DMS53 (cell line): Measurements from ENCODE around the gene ATP5MC3.

Experiments used
- DNase-seq: peaks from one replicate; lab custom pipeline; 2025; lab: John Stamatoyannopoulos, UW

Gene ATP5MC3

DNA sequence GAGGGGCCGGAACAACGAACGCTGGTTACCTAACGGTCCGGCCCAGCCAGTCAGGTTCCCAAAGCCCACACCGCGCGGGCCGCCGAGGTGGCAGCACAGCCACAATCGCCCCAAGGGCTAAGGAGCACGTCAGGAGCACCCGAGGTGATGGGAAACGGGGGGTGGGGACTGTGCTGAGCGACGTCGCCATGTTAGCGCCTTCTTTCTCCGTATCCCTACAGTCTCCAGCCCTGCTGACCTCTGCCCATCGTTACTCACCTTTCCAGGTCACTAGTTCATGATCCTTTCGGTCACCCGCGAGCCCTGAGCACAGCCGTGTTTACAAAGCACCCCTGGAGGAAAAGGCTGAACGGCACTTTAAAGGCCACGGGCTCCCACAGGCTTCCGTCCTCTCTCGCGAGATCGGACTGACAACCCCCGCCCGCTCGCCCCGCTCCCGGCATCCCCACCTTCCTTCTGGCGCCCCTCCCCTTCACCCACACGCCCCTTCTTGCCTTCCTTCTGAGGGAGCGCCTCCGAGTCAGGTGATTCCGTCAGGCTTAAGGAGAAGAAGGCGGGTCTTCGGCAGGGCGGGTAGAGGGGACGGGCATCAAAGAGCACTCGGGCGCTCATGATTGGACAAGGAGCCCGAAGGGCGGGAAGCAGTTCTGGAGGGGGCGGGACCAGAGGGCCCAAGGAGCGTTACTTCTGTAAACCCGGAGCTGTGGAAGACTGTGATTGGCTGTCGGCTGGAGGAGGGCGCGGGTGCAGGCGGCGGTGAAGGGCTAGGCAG lies 13.5 kb downstream of the ATP5MC3 start, which contains the start of gene ATF2:
Gene ATF2 (minus strand): TSS at position 412 of the 772 bp plus-strand sequence. CDS start 31,760 bp downstream, outside the sequence.
- DNase-seq = peak; percentile 100

DNA sequence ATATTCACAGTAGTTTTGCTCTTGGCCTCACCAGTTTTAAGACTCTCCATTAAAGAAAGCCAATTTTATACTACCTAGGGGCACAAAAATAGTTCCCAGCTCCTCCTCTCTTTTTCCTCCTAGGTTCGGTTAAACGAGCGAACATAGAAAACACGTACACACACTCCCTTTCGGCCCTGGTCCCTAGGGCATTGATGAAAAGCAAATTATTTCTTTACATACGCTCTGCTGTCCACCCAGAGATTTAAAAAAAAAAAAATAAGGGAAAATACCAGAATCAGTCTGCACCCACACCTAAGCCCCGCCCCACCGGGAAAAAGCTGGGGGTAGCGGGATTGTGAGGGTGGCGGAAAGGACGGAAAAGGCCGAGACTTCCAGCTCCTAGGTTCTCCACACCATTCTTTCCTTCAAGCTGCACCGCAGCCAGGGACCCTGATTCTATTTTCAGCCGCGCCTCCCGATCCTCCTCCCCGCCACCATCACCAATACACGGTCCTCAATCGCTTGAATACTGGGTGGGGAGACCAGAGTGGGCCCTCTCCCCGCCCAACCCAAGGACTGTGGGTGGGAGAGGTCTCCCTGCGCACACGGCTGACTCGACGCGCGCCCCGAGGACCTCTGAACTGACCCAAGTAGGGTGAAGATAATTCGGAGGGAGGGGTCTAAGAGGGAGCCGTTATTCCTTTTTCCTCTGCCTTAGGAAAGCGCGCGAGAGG lies 14.3 kb downstream of the ATP5MC3 start:
- DNase-seq = peak; percentile 72

DNA sequence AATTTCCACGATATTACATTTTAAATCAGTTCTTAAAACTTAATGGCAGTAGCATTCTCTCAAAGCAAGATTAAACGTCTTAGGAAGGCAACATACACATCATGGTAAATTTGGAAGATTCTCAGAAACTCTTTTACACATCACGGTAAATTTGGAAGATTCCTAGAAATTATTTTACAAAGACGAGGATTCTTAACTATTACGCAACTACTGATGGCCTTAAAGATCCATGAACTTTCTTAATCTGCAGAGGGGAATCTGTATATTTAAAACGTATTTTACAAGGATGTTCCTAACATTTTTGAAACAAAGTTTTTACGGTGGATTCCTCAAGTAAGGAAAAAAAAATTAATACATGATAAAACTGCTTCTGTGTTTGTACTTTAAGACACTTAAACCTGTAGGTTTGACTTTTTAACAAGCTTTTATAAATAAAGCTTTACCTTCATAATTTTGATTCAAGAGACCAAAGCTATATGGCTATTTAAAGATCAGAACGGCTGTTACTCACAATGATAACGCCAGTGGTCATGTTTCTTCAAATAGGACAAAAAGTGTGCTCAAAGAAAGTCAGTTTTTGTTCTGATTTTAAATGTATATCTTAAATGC lies 15.2 kb downstream of the ATP5MC3 start:
- DNase-seq = no peak

DNA sequence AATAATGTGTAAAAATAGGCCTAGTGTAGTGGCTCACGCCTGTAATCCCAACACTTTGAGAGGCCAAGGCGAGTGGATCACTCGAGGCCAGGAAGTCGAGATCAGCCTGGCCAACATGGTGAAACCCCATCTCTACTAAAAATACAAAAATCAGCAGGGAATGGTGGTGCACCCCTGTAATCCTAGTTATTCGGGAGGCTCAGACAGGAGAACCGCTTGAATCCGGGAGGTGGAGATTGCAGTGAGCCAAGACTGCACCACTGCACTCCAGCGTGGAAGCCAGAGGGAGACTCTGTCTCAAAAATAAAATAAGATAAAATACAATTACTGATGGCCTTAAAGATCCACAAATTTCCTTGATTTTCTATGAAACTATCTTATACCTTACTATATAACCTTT lies 17.3 kb downstream of the ATP5MC3 start:
- no peak for DNase-seq

DNA sequence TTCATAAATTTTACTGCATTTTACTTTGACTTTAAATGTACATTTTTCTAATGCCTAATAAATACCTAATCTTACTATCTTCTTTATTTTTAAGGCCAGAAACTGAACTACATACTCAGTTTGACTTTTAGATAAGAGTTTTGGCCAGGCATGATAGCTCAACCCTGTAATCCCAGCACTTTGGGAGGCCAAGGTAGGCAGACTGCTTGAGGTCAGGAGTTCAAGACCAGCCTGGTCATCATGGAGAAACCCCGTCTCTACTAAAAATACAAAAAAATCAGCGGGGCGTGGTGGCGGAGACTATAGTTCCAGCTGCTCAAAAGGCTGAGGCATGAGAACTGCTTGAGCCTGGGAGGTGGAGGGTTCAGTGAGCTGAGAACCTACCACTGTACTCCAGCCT lies 22.6 kb downstream of the ATP5MC3 start:
- DNase-seq = no peak

DNA sequence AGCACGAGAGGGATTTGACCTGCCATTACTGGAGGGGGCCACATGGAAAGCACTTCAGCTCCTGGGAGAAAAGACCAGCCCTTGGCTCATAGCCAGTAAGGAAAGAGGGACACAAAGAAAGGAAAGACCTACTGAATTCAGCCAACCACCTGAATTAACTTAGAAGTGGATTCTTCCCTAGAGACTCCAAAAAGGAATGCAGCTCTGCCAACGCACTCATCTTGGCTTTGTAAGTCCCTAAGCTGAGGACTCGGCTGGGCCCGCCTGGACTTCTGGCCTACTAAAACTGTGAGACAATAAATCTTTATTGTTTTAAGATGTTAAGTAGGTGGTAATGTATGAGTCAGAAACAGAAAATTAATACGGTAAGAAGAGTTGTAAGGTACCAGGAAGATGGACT lies 25.0 kb downstream of the ATP5MC3 start:
- peak; percentile 15 for DNase-seq

DNA sequence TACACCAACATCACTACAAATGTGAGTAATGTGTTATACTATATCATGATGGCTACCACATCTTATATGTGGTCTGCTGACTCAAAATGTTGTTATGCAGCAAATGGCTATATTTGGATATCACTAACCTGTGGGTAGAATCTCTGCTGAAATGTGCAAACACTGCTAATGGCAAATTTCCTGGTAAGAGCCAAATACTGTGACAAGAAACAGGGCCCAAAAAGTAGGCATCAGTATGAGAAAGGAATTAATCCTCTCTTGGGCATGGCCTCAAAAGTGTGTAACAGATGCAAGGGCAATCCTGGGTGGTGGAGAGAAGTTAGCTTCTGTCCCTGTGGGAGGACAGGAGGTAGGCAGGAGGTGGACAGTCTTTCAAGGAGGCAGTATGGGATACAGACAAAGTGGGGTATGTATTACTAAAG lies 26.8 kb downstream of the ATP5MC3 start:
- no peak for DNase-seq

DNA sequence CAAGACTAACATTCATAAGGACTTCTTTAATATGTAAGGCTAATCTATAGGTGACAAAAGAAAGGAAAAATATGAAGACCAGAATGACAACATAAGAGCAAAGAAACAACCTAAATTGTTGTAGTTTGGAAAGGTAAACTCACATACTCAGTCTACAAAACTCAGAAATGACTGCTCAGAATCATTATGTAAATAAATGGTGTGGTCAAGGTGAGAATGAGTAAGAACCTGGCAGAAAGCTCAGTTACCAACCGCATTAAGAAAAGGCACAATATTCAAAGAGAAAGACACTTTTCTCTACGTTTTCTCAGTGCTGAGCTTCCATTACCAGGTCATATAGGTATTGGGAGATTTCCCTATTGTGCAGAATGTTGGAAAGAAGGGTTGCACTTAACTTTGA lies 29.3 kb downstream of the ATP5MC3 start:
- DNase-seq = no peak

DNA sequence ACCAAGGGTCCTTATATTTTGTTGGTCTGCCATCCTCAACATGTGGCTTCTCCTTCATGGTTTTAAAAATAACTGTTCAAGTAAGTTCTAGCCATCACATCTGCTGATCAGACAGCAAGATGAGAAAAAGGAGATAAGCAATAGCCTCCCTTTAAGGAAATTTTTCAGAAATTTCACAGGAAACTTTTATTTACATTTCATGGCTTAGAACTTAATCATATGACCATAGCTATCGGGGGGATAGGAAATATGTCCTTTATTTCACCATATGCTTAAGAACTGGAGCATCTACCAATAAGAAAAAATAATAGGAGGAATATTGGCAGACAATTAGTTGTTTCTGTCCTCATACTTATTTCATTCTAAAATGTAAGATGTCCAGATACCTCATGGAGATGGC lies 29.7 kb downstream of the ATP5MC3 start:
- DNase-seq = no peak

DNA sequence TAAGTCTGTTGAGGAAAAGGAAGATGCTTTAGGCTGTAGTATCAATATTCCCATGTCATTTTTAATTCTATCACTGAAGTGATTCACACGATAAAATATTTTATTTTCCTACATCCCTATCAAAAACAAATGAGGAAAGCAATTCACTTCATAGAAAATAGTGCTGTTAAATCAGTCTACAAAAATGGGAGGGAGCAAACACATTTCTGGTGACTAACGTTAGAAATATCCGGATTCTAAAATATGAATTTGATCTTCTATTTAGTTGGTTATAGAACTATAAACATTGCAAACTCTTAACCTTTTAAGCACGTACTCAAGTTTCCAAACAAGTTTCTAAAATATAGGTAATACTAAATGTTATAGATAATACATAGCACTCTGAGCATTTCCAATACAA lies 34.3 kb downstream of the ATP5MC3 start:
- no peak for DNase-seq

DNA sequence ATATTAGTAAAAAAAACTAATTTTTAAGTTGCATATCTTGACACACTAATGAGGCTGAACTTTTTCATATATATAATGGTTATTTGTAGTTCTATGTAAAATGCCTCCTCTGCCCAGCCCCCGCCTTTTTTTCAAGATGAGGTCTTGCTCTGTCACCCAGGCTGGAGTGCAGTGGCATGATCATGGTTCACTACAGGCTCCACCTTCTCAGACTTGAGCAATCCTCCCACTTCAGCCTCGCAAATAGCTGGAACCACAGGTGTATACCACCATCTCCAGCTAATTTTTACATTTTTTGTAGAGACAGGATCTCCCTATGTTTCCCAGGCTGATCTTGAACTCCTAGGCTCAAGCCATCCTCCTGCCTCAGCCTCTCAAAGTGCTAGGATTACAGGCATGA lies 37.8 kb downstream of the ATP5MC3 start:
- DNase-seq = no peak

DNA sequence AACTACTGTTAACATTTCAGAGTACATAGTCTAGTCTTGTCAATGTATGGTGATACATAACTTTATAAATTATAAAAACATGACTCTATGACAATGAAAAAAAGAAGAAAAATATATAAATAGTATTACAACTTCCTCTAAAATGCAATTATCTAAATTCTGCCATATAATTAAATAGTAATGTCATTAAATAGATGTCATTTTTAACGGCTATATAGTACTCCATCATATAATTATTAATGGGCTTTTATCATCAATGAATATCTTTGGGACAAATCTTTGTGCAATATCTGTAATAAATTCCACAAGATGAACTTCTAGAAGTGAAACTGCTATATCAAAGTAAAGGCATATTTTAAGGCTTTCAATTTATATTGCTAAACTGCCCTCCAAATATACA lies 38.3 kb downstream of the ATP5MC3 start:
- no peak for DNase-seq

DNA sequence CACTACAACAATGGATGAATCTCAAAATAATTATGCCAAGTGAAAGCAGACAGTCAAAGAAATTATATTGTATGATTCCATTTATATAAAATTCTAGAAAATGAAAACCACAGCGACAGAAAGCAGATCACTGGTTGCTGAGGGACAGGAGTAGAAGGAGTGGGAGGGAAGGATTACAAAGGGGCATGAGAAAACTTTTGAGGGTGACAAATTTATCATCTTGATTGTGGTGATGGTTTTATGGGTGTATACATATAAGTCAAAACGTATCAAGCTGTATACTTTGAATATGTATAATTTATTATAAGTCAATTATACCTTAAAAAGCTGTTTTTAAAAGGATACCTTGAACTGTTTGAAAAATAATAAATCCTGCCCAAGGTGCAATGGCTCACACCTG lies 41.2 kb downstream of the ATP5MC3 start:
- DNase-seq = no peak

DNA sequence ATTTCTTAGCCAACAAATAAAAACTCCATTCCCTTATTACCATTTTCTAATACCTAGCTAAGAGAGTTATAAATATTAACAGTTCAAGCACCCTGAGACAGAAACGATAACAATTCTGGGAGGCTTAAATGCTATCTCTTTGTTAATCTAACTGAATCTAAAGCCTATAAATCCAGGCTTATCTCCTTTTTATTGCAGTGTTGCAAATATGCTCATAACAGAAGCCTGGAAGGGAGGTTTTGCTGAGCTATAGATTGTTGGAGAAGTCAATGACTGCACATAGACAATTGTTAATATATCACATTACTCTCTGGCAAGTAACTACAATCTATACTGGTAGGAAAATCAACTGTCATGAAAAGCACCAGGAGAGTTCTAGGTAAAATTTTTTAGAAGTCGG lies 43.7 kb downstream of the ATP5MC3 start:
- no peak for DNase-seq

DNA sequence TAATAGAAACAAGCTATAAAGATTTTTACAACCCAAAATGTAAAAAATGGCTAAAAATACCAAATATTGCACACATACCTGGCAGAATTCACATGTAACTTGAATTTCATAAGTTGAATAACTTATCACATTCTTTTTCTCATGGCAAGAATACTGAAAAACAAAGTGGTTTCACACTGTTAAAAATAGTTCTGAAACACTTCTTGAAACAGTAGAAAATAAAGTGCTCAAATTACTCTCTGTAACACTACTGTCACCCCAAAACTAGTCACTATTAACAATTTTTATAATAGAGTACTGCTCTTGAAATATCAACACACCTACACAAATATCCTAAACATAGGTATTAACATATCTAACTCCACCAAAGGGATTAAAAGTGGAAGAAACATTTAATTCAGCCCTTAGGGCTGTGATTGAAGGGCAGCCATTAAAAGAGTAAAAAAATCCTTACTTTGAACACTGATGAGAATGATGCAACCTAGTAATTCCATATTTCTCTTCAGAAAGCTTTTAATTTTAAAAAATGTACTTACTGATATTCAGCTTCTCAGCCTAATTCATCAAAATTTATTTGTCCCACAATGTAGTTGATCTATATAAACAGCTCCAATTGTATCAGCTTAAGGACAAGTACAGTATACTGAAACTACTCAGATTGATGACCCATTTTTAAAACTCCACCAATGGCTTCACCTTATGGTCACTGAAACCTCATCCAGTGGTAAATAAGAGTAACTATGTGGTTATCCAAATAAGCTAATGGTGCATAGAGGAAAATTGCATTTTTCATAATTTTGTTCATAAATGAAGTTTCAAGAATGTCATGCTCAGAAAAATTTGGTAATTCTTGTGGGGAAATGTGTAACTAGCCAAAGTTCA lies 44.9 kb downstream of the ATP5MC3 start:
- DNase-seq = no peak

DNA sequence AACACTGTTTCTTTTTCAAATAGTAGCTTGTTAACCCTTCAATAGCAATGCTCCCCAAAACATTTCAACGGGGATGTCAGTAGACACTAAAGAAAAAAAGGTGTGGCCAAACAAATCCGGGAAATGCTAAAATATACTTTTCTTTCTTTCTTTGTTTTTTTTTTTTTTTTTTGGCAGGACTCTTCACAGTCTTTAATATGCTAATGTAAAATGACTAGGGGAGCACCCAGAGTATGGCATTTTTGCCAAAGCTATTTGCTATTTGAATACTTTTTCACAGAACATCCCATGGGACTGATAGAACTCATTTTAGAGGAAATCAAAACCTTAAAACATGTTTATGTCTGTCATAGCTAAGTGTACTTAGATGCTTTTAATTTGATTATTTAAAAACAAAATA lies 45.6 kb downstream of the ATP5MC3 start:
- DNase-seq = no peak

DNA sequence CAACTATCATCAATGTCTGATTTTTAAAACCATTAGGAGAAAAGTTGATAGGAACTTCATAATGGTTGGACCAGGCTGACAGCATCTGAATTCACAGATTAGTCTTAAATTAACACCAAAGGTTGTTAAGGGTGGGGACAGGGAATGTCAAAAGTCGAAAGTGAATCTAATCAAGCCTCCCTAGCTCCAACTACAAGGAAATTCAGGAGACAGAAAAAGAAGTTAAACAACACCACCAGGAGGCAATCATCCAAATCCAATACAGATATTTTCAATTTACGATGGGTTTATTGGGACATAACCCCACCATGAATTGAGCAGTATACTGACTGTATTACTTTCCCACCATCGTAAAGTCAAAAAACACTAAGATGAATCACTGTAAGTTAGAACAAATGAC lies 46.3 kb downstream of the ATP5MC3 start:
- no peak for DNase-seq

DNA sequence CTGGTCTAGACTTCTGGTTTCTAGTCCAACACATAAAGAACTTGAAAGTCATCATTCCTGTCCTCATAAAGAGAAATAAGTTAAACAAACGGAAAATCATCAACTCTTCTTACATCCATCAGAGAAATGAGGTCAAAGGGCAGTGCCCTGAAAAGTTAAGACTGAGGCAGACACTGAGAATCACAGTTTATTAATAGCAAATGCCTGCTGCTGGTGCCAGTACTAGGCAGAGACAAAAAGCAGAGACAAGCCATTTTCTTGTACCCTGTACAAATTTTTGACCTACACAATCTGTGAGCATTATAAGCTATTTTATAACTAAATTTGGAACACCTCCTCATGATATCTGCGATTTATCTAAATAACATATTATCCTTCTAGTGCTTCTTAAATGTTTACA lies 50.3 kb downstream of the ATP5MC3 start:
- DNase-seq = no peak

DNA sequence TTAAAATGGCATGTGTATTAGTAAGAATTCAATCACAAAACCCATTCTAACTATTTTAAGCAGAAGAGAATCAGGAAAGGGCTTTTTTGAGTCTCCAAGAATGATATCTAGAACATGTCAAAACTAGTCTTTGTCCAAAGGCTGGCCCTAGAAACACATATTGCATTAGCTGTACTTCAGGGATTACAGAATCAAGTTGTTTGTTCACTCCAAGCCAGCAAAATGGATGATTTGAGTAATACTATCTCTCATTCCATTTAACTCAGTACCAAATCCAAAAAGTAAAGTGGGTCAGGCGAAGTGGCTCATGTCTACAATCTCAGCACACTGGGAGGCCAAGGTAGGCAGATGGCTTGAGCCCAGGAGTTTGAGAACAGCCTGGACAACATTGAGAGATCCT lies 54.8 kb downstream of the ATP5MC3 start:
- DNase-seq = no peak
